Measurements from ENCODE around the gene AEN.

GRCh38 chr15:88647351-88648105 lies 26.4 kb downstream of the AEN start:
- TF ChIP-seq POLR2A (IDR thresholded peaks at IDR 0.05) (no peak), CTCF (IDR thresholded peaks at IDR 0.05 in 8 of 11, conservative IDR thresholded peaks at IDR 0.05 in 3 of 11) (no peak), POLR2AphosphoS5 (IDR thresholded peaks at IDR 0.05) (peak in 2 of 3 donors; percentile 43 to 50)

Measured in spleen (tissue), 7 donors.